Neural cell (in vitro differentiated cells): ENCODE results near the gene NOC2L. TPM values are rescaled to one million over a fixed set of nuclear protein-coding genes. Genes with fewer than 3 reads are reported as not detected.

Experiments
- H2AFZ ChIP-seq: fragments of 200-600, 300-800 bp; sonication (generic), shearing (Covaris generic); 2 replicates; pipeline ENCODE4 v1.6.0; 2014; ENCODE audit warnings: low read depth, mild to moderate bottlenecking, antibody characterized with exemption, low read length, moderate library complexity
- H3F3A ChIP-seq: fragments of 200-600 bp; shearing (Covaris generic); 2 replicates; pipeline ENCODE4 v1.6.1; 2016; ENCODE audit warnings: mild to moderate bottlenecking, moderate library complexity, mixed read lengths, antibody characterized with exemption, low read length; ENCODE audit not compliant: insufficient read depth, poor library complexity, severe bottlenecking
- H3K27ac ChIP-seq: fragments of 200-600, 300-800 bp; sonication (generic), shearing (Covaris generic); 2 replicates; pipeline ENCODE4 v1.5.1; 2014; ENCODE audit warnings: mild to moderate bottlenecking, low read length, moderate library complexity
- H3K27me3 ChIP-seq: fragments of 300-800, 200-600 bp; sonication (generic), shearing (Covaris generic); 2 replicates; pipeline ENCODE4 v1.6.0; 2014; ENCODE audit warnings: mild to moderate bottlenecking, low read depth, low read length, moderate library complexity; ENCODE audit not compliant: insufficient read depth
- H3K36me3 ChIP-seq: fragments of 300-800, 200-600 bp; sonication (generic), shearing (Covaris generic); 2 replicates; pipeline ENCODE4 v1.5.1; 2014; ENCODE audit warnings: mild to moderate bottlenecking, antibody characterized with exemption, low read length, moderate library complexity; ENCODE audit not compliant: insufficient read depth
- H3K4me2 ChIP-seq: fragments of 300-800, 200-600 bp; sonication (generic), shearing (Covaris generic); 2 replicates; pipeline ENCODE4 v1.6.0; 2014; ENCODE audit warnings: mild to moderate bottlenecking, low read length
- H3K4me3 ChIP-seq: fragments of 300-800, 200-600 bp; sonication (generic), shearing (Covaris generic); 2 replicates; pipeline ENCODE4 v1.5.1; 2014; ENCODE audit warnings: mild to moderate bottlenecking, low read length, moderate library complexity
- H3K79me2 ChIP-seq: fragments of 200-600 bp; shearing (Covaris generic); replicated peaks from 2 replicates; pipeline ENCODE4 v1.6.0; 2014; ENCODE audit warnings: mild to moderate bottlenecking, low read length, moderate library complexity; ENCODE audit not compliant: insufficient read depth
- H3K9ac ChIP-seq: fragments of 300-800, 200-600 bp; sonication (generic), shearing (Covaris generic); 2 replicates; pipeline ENCODE4 v1.6.1; 2016; ENCODE audit warnings: mild to moderate bottlenecking, low read length, mixed read lengths
- H3K9me2 ChIP-seq: fragments of 200-600 bp; shearing (Covaris generic); 2 replicates; pipeline ENCODE4 v1.6.1; 2016; ENCODE audit warnings: mild to moderate bottlenecking, low read length, mixed read lengths; ENCODE audit not compliant: insufficient read depth
- H3K9me3 ChIP-seq: fragments of 200-600, 300-800 bp; sonication (generic), shearing (Covaris generic); 2 replicates; pipeline ENCODE4 v1.6.1; 2016; ENCODE audit warnings: mild to moderate bottlenecking, mixed run types, low read length, moderate library complexity, mixed read lengths
- H4K20me1 ChIP-seq: fragments of 200-600 bp; shearing (Covaris generic); 2 replicates; pipeline ENCODE4 v1.6.1; 2016; ENCODE audit warnings: mild to moderate bottlenecking, mixed run types; ENCODE audit not compliant: insufficient read depth
- EP300 ChIP-seq: fragments of 450-650 bp; conservative IDR thresholded peaks from 2 replicates; pipeline ENCODE4 v1.6.1; 2014; ENCODE audit warnings: antibody characterized with exemption, mild to moderate bottlenecking, moderate library complexity; ENCODE audit not compliant: poor library complexity, severe bottlenecking
- EZH2 ChIP-seq: fragments of 200-600, 300-800 bp; shearing (Covaris generic), sonication (generic); IDR thresholded peaks from 2 replicates; pipeline ENCODE4 v1.6.1; 2014; ENCODE audit warnings: antibody characterized with exemption, low read length, borderline replicate concordance, mild to moderate bottlenecking; ENCODE audit not compliant: insufficient read depth, poor library complexity, severe bottlenecking
- MXI1 ChIP-seq: fragments of 450-650 bp; conservative IDR thresholded peaks from 2 replicates; pipeline ENCODE4 v1.6.1; 2014; ENCODE audit warnings: antibody characterized with exemption, mild to moderate bottlenecking; ENCODE audit not compliant: poor library complexity, severe bottlenecking
- POLR2AphosphoS5 ChIP-seq: IDR thresholded peaks from 2 replicates; pipeline ENCODE4 v1.6.1; 2012
- RAD21 ChIP-seq: fragments of 450-650 bp; conservative IDR thresholded peaks from 2 replicates; pipeline ENCODE4 v1.6.1; 2014; ENCODE audit warnings: antibody characterized with exemption, mild to moderate bottlenecking, moderate library complexity
- SMC3 ChIP-seq: fragments of 450-650 bp; conservative IDR thresholded peaks from 2 replicates; pipeline ENCODE4 v1.6.1; 2014; ENCODE audit warnings: antibody characterized with exemption, mild to moderate bottlenecking, moderate library complexity; ENCODE audit not compliant: poor library complexity
- TAF1 ChIP-seq: IDR thresholded peaks from 2 replicates; pipeline ENCODE4 v1.6.1; 2012; ENCODE audit warnings: low read depth
- polyA plus RNA-seq: library from polyadenylated mRNA; depleted of rRNA; stranded (reverse); fragments of >200 nt; gene quantifications from 2 replicates; pipeline ENCODE4 v1.2.3, GENCODE V29; 2014
- TF ChIP-seq, protein P1 (sequence below): fragments of 450-650 bp; IDR thresholded peaks from 2 replicates; pipeline ENCODE4 v1.5.1; 2014; ENCODE audit warnings: antibody characterized with exemption, mild to moderate bottlenecking, moderate library complexity; ENCODE audit not compliant: poor library complexity, severe bottlenecking
- TF ChIP-seq, protein P2 (sequence below): IDR thresholded peaks from 2 replicates; pipeline ENCODE4 v1.6.1; 2012; ENCODE audit warnings: borderline replicate concordance

Gene NOC2L
- polyA plus RNA-seq, 1 donor from 2014 or later = 77.2 TPM

- Histone ChIP-seq H2AFZ (no peak overlapping the region), H3K9me3 (no peaks in the 10 kb centered on the region), H3K36me3 (no peaks in the 10 kb centered on the region), H3K4me2 (no peak overlapping the region), H3K79me2 (peaks cover 4% of the 10 kb centered on the region), H3K27ac (peak overlapping the region; percentile 98), H4K20me1 (no peaks in the 10 kb centered on the region), H3K9ac (peak overlapping the region; percentile 98), H3F3A (no peaks in the 10 kb centered on the region), H3K9me2 (no peaks in the 10 kb centered on the region), H3K27me3 (no peaks in the 10 kb centered on the region), H3K4me3 (peak overlapping the region; percentile 91)
- TF ChIP-seq MXI1 = no peak
- no peak for TF ChIP-seq EZH2
- TF ChIP-seq TAF1 = no peak
- TF ChIP-seq, protein P1, sequence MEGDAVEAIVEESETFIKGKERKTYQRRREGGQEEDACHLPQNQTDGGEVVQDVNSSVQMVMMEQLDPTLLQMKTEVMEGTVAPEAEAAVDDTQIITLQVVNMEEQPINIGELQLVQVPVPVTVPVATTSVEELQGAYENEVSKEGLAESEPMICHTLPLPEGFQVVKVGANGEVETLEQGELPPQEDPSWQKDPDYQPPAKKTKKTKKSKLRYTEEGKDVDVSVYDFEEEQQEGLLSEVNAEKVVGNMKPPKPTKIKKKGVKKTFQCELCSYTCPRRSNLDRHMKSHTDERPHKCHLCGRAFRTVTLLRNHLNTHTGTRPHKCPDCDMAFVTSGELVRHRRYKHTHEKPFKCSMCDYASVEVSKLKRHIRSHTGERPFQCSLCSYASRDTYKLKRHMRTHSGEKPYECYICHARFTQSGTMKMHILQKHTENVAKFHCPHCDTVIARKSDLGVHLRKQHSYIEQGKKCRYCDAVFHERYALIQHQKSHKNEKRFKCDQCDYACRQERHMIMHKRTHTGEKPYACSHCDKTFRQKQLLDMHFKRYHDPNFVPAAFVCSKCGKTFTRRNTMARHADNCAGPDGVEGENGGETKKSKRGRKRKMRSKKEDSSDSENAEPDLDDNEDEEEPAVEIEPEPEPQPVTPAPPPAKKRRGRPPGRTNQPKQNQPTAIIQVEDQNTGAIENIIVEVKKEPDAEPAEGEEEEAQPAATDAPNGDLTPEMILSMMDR = no peak
- no peak for TF ChIP-seq SMC3
- TF ChIP-seq, protein P2, sequence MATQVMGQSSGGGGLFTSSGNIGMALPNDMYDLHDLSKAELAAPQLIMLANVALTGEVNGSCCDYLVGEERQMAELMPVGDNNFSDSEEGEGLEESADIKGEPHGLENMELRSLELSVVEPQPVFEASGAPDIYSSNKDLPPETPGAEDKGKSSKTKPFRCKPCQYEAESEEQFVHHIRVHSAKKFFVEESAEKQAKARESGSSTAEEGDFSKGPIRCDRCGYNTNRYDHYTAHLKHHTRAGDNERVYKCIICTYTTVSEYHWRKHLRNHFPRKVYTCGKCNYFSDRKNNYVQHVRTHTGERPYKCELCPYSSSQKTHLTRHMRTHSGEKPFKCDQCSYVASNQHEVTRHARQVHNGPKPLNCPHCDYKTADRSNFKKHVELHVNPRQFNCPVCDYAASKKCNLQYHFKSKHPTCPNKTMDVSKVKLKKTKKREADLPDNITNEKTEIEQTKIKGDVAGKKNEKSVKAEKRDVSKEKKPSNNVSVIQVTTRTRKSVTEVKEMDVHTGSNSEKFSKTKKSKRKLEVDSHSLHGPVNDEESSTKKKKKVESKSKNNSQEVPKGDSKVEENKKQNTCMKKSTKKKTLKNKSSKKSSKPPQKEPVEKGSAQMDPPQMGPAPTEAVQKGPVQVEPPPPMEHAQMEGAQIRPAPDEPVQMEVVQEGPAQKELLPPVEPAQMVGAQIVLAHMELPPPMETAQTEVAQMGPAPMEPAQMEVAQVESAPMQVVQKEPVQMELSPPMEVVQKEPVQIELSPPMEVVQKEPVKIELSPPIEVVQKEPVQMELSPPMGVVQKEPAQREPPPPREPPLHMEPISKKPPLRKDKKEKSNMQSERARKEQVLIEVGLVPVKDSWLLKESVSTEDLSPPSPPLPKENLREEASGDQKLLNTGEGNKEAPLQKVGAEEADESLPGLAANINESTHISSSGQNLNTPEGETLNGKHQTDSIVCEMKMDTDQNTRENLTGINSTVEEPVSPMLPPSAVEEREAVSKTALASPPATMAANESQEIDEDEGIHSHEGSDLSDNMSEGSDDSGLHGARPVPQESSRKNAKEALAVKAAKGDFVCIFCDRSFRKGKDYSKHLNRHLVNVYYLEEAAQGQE = no peak
- TF ChIP-seq RAD21 = no peak
- TF ChIP-seq EP300 = no peak
- no peak for TF ChIP-seq POLR2AphosphoS5
These were observed 39.6 kb upstream of the NOC2L start for GRCh38 chr1:998745-998994.

GRCh38 chr1:997993-998744 lies 39.1 kb upstream of the NOC2L start:
- TF ChIP-seq TAF1 (no peak), RAD21 (peak; percentile 25), EP300 (no peak)
- TF ChIP-seq, protein P1 = peak; percentile 65
- Histone ChIP-seq H3K4me2 (no peak overlapping the region), H3K9me3 (no peaks in the 10 kb centered on the region), H2AFZ (no peak overlapping the region), H3K4me3 (peak overlapping the region; percentile 91), H3F3A (no peaks in the 10 kb centered on the region), H3K27me3 (no peaks in the 10 kb centered on the region), H3K9ac (peak overlapping the region; percentile 98), H3K27ac (peak overlapping the region; percentile 59), H3K36me3 (no peaks in the 10 kb centered on the region), H4K20me1 (no peaks in the 10 kb centered on the region), H3K9me2 (no peaks in the 10 kb centered on the region), H3K79me2 (peaks cover 4% of the 10 kb centered on the region)
